GM12872 (cell line): ENCODE data around the gene LRRC27.

ENCODE experiments used
- CTCF ChIP-seq: IDR thresholded peaks from 3 replicates; pipeline ENCODE4 v1.5.1; 2011; ENCODE audit warnings: low read depth, mild to moderate bottlenecking, low read length, moderate library complexity; ENCODE audit not compliant: insufficient read depth

LRRC27 gene

GRCh38 chr10:132422903-132423825, 91.2 kb downstream of the LRRC27 start:
- no peak for TF ChIP-seq CTCF

GRCh38 chr10:132423966-132424861, 92.2 kb downstream of the LRRC27 start:
- no peak for TF ChIP-seq CTCF

GRCh38 chr10:132425029-132425756, 93.2 kb downstream of the LRRC27 start:
- TF ChIP-seq CTCF = no peak

- TF ChIP-seq CTCF = no peak
Measured at GRCh38 chr10:132425757-132426155, 93.8 kb downstream of the LRRC27 start.

- TF ChIP-seq CTCF = no peak
Measured at GRCh38 chr10:132427006-132427771, 95.2 kb downstream of the LRRC27 start.

GRCh38 chr10:132427939-132428367, 96.0 kb downstream of the LRRC27 start:
- TF ChIP-seq CTCF = no peak
